Stimulated activated CD4-positive, alpha-beta T cell treated with anti-CD3 and anti-CD28 coated beads, Interleukin-1b, Interleukin-23, amount 100 ng/mL, for 24 hours (primary cell): ENCODE data around the gene CNNM2.
A peak's percentile ranks its signal among the peaks of the same experiment; 100 is the strongest.

Experiments used
- DNase-seq, 4 experiments: peaks; one replicate each; pipeline ENCODE4 v3.0.0-alpha.2; 2020; ENCODE audit warnings: low read depth in 4 of 4, low spot score in 1 of 4

CNNM2 gene

GRCh38 chr10:103069453-103070331, 151.6 kb downstream of the CNNM2 start:
- DNase-seq: peak; percentile 38 to 51 (median 48)

GRCh38 chr10:103072276-103072675, 154.2 kb downstream of the CNNM2 start:
- no peak for DNase-seq

- DNase-seq: no peak
Observed at GRCh38 chr10:103072891-103073290, 154.8 kb downstream of the CNNM2 start.

- DNase-seq: no peak
Observed at GRCh38 chr10:103077020-103077419, 158.9 kb downstream of the CNNM2 start.

GRCh38 chr10:103077491-103078308, 159.6 kb downstream of the CNNM2 start:
- DNase-seq: no peak

GRCh38 chr10:103078309-103078615, 160.2 kb downstream of the CNNM2 start:
- no peak for DNase-seq

- DNase-seq: no peak
Observed at GRCh38 chr10:103078676-103079075, 160.6 kb downstream of the CNNM2 start.

GRCh38 chr10:103079100-103079499, 161.0 kb downstream of the CNNM2 start:
- DNase-seq: no peak

GRCh38 chr10:103079946-103080345, 161.9 kb downstream of the CNNM2 start:
- no peak for DNase-seq

GRCh38 chr10:103080891-103081581, 162.9 kb downstream of the CNNM2 start:
- no peak for DNase-seq

GRCh38 chr10:103082683-103083082, 164.6 kb downstream of the CNNM2 start:
- DNase-seq: no peak

GRCh38 chr10:103083266-103083976, 165.3 kb downstream of the CNNM2 start:
- no peak for DNase-seq

GRCh38 chr10:103083977-103084320, 165.9 kb downstream of the CNNM2 start:
- no peak for DNase-seq

- no peak for DNase-seq
Observed at GRCh38 chr10:103086261-103086660, 168.2 kb downstream of the CNNM2 start.

GRCh38 chr10:103086799-103087198, 168.7 kb downstream of the CNNM2 start:
- no peak for DNase-seq

- DNase-seq: no peak
Observed at GRCh38 chr10:103089493-103089892, 171.4 kb downstream of the CNNM2 start.

GRCh38 chr10:103090911-103091310, 172.8 kb downstream of the CNNM2 start:
- DNase-seq: no peak

GRCh38 chr10:103095005-103095404, 176.9 kb downstream of the CNNM2 start:
- DNase-seq: no peak

GRCh38 chr10:103096130-103096529, 178.0 kb downstream of the CNNM2 start:
- no peak for DNase-seq

- no peak for DNase-seq
Observed at GRCh38 chr10:103098240-103098639, 180.1 kb downstream of the CNNM2 start.

GRCh38 chr10:103100620-103101019, 182.5 kb downstream of the CNNM2 start:
- DNase-seq: no peak
